GM18508 (cell line): ENCODE measurements around the gene SLC7A1.

Source experiments
- ATAC-seq: cut with Tn5 transposase; IDR thresholded peaks from one replicate; pipeline ENCODE4 v1.9.1; 2021; ENCODE audit warnings: moderate number of reproducible peaks; ENCODE audit not compliant: insufficient read depth, unreplicated experiment

Gene SLC7A1

DNA sequence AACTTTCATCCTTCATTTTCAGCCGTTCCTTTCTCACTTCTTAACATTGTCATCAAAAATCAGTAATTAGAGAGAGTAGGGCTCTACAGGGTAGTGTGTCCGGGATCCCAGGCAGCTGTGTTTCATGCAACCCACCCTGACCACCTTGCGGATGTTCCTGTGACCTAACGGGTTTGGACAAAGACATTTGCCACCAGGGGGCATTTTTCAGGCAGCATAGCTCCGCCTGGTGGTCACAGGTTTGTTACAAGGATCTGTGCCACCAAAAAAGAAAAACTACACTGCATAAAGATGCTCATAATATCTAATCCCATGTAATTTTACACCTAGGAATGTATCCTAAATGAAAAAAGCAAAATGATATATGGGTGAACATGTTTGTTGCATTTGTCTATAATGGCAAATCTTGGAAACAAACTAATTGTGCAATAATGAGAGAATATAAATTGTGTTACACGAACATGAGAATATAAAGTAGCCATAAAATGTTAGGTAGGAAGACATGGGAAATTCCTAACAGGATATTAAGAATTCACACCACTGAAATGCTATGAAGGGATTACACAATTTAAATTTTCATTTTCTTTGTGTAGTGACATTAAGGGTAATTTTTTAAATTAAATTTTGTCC is 123.0 kb downstream of the SLC7A1 start:
- no peak for ATAC-seq

- ATAC-seq: no peak
Measured at GRCh38 chr13:29471551-29471950, 123.9 kb downstream of the SLC7A1 start.

GRCh38 chr13:29465741-29466293 is 129.7 kb downstream of the SLC7A1 start:
- ATAC-seq: no peak

- no peak for ATAC-seq
Measured at GRCh38 chr13:29464105-29464679, 131.3 kb downstream of the SLC7A1 start.

DNA sequence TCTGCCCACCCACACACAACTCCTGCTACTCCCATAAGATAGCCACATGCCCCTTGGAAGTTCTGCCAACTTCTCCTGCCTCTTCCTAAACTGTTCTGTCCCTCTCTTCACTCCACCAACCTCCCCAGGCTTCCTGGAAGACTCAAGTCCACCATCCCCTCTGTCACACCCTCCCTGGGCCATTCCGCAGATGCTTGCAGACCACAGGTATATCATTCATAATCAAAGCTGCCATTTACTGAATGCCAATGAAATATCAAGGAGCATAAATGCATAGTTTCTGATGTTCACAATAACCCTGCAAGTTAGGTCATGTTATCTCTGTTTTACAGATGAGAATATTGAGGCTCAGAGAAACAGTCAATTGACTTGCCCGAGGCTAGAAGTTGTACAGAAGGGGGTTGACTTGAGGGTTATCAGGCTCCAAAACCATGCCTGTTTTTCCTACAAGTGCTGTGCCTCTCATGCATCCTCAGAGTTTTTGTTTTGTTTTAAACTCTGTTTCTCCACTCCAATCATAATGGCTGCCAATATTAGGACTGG is 135.6 kb downstream of the SLC7A1 start:
- no peak for ATAC-seq
